DOHH2 (cell line): ENCODE results near the gene CCDC9.
A peak's percentile ranks its signal among the peaks of the same experiment; 100 is the strongest.
"Not testable (repeated sequence)": the region's sequence is repeated elsewhere in the genome, so short reads cannot be mapped to it uniquely, and the experiment has no call there.

Experiments used
- H3F3A ChIP-seq: fragments of 200-600 bp; sonication (generic), shearing (Covaris generic); 2 replicates; pipeline ENCODE4 v1.6.0; 2016; ENCODE audit warnings: antibody characterized with exemption, mild to moderate bottlenecking; ENCODE audit not compliant: control insufficient read depth, insufficient read depth
- H3K27ac ChIP-seq: fragments of 200-600 bp; sonication (generic); 2 replicates; pipeline ENCODE4 v1.5.1; 2014; ENCODE audit warnings: low read depth, mild to moderate bottlenecking, low read length, moderate library complexity
- H3K27me3 ChIP-seq: fragments of 200-600 bp; sonication (generic); 2 replicates; pipeline ENCODE4 v1.6.1; 2014; ENCODE audit warnings: mild to moderate bottlenecking, low read length, mixed read lengths; ENCODE audit not compliant: control insufficient read depth
- H3K36me3 ChIP-seq: fragments of 200-600 bp; sonication (generic); 2 replicates; pipeline ENCODE4 v1.6.1; 2014; ENCODE audit warnings: mild to moderate bottlenecking, low read length, moderate library complexity, mixed read lengths; ENCODE audit not compliant: control insufficient read depth
- H3K4me1 ChIP-seq: fragments of 200-600 bp; sonication (generic); 2 replicates; pipeline ENCODE4 v1.6.1; 2014; ENCODE audit warnings: mild to moderate bottlenecking, low read length, mixed read lengths; ENCODE audit not compliant: control insufficient read depth
- H3K4me2 ChIP-seq: fragments of 200-600 bp; sonication (generic); 2 replicates; pipeline ENCODE4 v1.6.0; 2014; ENCODE audit warnings: mild to moderate bottlenecking, low read length, moderate library complexity
- H3K4me3 ChIP-seq: fragments of 200-600 bp; sonication (generic); 2 replicates; pipeline ENCODE4 v1.5.1; 2014; ENCODE audit warnings: mild to moderate bottlenecking, low read length, mixed read lengths
- H3K79me2 ChIP-seq: fragments of 200-600 bp; sonication (generic); 2 replicates; pipeline ENCODE4 v1.6.1; 2014; ENCODE audit warnings: mild to moderate bottlenecking, low read length, mixed read lengths; ENCODE audit not compliant: control insufficient read depth
- H3K9me2 ChIP-seq: fragments of 200-600 bp; sonication (generic); replicated peaks from 2 replicates; pipeline ENCODE4 v1.6.1; 2014; ENCODE audit warnings: mild to moderate bottlenecking, low read length, mixed read lengths; ENCODE audit not compliant: control insufficient read depth
- H3K9me3 ChIP-seq: fragments of 200-600 bp; sonication (generic); 2 replicates; pipeline ENCODE4 v1.6.1; 2014; ENCODE audit warnings: antibody characterized with exemption, low read length, mixed read lengths; ENCODE audit not compliant: control insufficient read depth, insufficient read depth
- H4K20me1 ChIP-seq: fragments of 200-600 bp; sonication (generic); 2 replicates; pipeline ENCODE4 v1.6.0; 2014; ENCODE audit warnings: low read depth, mild to moderate bottlenecking, antibody characterized with exemption, low read length, moderate library complexity; ENCODE audit not compliant: control insufficient read depth, insufficient read depth
- CTCF ChIP-seq: fragments of 200-600 bp; sonication (generic); IDR thresholded peaks from one replicate; pipeline ENCODE4 v1.5.1; 2014; ENCODE audit warnings: antibody characterized with exemption, mild to moderate bottlenecking, low read depth, low read length; ENCODE audit not compliant: poor library complexity, severe bottlenecking
- EZH2phosphoT487 ChIP-seq: fragments of 200-600 bp; sonication (generic); IDR thresholded peaks from 2 replicates; pipeline ENCODE4 v1.6.1; 2017; ENCODE audit warnings: borderline replicate concordance, mild to moderate bottlenecking, antibody characterized with exemption, low read length, moderate library complexity, mixed read lengths

The CCDC9 gene

GRCh38 chr19:47258434-47258833 is 2.1 kb downstream of the CCDC9 start:
- TF ChIP-seq CTCF (no peak), EZH2phosphoT487 (no peak)
- Histone ChIP-seq H3F3A (peaks cover 4% of the 10 kb centered on the region; the same call in 1 of the 2 replicates), H3K4me1 (peaks cover 27% of the 10 kb centered on the region), H3K9me2 (no peaks in the 10 kb centered on the region), H3K27me3 (no peaks in the 10 kb centered on the region), H3K79me2 (peaks cover 16% of the 10 kb centered on the region), H3K9me3 (no peaks in the 10 kb centered on the region), H3K4me2 (peak overlapping the region; percentile 74), H3K36me3 (peaks cover 34% of the 10 kb centered on the region), H4K20me1 (no peaks in the 10 kb centered on the region), H3K4me3 (no peak overlapping the region), H3K27ac (no peak overlapping the region)

GRCh38 chr19:47258895-47259555 is 2.7 kb downstream of the CCDC9 start:
- Histone ChIP-seq H3K4me3 (no peak overlapping the region), H3K4me1 (peaks cover 27% of the 10 kb centered on the region), H4K20me1 (no peaks in the 10 kb centered on the region), H3K9me2 (no peaks in the 10 kb centered on the region), H3K79me2 (peaks cover 16% of the 10 kb centered on the region), H3K9me3 (no peaks in the 10 kb centered on the region), H3K36me3 (peaks cover 34% of the 10 kb centered on the region), H3K4me2 (no peak overlapping the region), H3F3A (no peaks in the 10 kb centered on the region), H3K27ac (no peak overlapping the region), H3K27me3 (no peaks in the 10 kb centered on the region)
- no peak for TF ChIP-seq EZH2phosphoT487
- TF ChIP-seq CTCF: no peak

- H3F3A ChIP-seq: no peaks in the 10 kb centered on the region
- H3K4me3 ChIP-seq: no peak overlapping the region
- no peaks in the 10 kb centered on the region for H3K9me3 ChIP-seq
- H3K27me3 ChIP-seq: no peaks in the 10 kb centered on the region
- peaks cover 27% of the 10 kb centered on the region for H3K4me1 ChIP-seq
- H3K9me2 ChIP-seq: no peaks in the 10 kb centered on the region
- H4K20me1 ChIP-seq: no peaks in the 10 kb centered on the region
- H3K79me2 ChIP-seq: peaks cover 16% of the 10 kb centered on the region
- H3K4me2 ChIP-seq: no peak overlapping the region
- H3K27ac ChIP-seq: no peak overlapping the region
- peaks cover 41% of the 10 kb centered on the region for H3K36me3 ChIP-seq
- TF ChIP-seq EZH2phosphoT487 (no peak), CTCF (no peak)
Measured at GRCh38 chr19:47260476-47260875, 4.2 kb downstream of the CCDC9 start.

- Histone ChIP-seq H3K79me2 (peaks cover 16% of the 10 kb centered on the region), H3K36me3 (peaks cover 47% of the 10 kb centered on the region), H3K4me1 (peaks cover 20% of the 10 kb centered on the region), H3K4me2 (peak overlapping the region; percentile 14), H3K27ac (0 out of 2 replicates have a peak overlapping the region, but pooled peaks have one; percentile 14)
- H3K9me3 ChIP-seq, H4K20me1 ChIP-seq, H3K4me3 ChIP-seq, H3F3A ChIP-seq, H3K9me2 ChIP-seq, H3K27me3 ChIP-seq: not testable (repeated sequence)
Measured at GRCh38 chr19:47261946-47262793, 5.8 kb downstream of the CCDC9 start.
